GM13976 (cell line): ENCODE measurements around the gene AQP12B.

Experiments
- DNase-seq: peaks from one replicate; pipeline ENCODE4 v3.0.0; 2012; ENCODE audit warnings: low spot score
- in situ Hi-C: fragments of 300-500 bp; cut with MboI; formaldehyde crosslinking; loops from one replicate; pipeline ENCODE4 v1.12.0; 2022; ENCODE audit warnings: low sequenced_read_pairs, mixed read lengths, inconsistent platforms; ENCODE audit not compliant: unreplicated experiment
- TF ChIP-seq, protein P1 (sequence below): IDR thresholded peaks from 2 replicates; pipeline ENCODE4 v1.5.1; 2012; ENCODE audit warnings: borderline replicate concordance, mild to moderate bottlenecking; ENCODE audit not compliant: insufficient read depth; ENCODE audit errors: extremely low read depth, missing control alignments, control extremely low read depth

The AQP12B gene

DNA sequence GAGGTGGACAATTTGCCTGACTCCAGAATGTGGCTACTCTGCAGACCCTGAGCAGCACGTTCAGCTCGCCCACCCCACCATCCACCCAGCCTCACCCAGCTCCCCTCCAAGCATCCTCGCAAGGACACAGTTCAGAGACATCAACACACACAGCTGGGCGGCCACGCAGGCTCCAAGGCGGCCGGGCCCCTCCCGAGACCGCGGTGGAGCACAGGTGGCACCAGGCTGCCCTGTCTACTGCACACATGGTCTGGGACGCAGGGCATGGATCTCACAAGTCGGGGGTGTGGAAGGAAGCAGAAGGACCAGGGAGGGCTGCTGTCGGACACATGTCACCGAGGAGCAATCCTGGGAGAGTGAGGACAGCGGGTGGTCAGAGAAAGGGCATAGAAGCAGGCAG, 45.2 kb upstream of the AQP12B start:
- TF ChIP-seq, protein P1, sequence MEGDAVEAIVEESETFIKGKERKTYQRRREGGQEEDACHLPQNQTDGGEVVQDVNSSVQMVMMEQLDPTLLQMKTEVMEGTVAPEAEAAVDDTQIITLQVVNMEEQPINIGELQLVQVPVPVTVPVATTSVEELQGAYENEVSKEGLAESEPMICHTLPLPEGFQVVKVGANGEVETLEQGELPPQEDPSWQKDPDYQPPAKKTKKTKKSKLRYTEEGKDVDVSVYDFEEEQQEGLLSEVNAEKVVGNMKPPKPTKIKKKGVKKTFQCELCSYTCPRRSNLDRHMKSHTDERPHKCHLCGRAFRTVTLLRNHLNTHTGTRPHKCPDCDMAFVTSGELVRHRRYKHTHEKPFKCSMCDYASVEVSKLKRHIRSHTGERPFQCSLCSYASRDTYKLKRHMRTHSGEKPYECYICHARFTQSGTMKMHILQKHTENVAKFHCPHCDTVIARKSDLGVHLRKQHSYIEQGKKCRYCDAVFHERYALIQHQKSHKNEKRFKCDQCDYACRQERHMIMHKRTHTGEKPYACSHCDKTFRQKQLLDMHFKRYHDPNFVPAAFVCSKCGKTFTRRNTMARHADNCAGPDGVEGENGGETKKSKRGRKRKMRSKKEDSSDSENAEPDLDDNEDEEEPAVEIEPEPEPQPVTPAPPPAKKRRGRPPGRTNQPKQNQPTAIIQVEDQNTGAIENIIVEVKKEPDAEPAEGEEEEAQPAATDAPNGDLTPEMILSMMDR = no peak
- DNase-seq = no peak
- in situ Hi-C loops = no loop called here

DNA sequence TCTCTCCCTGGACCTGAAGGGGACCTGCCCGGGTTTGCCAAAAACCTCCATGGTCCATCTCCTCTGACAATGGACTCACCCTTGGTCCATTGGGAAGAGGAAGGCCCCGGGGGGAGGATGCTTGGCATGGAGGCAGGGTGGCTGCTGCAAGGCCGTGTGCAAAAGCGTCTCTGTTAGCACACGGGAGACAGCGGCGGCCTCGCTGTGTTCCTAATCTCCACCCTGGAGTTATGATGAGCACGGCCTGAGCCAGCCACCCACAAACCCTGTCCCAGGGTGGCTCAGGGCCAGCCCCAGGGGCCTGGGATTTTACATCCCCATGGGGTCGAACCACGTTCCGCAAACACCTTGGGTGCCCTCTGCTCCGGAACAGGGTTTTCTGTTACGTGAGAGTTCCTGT, 44.8 kb upstream of the AQP12B start:
- no peak for DNase-seq
- in situ Hi-C loops = no loop called here
- TF ChIP-seq, protein P1 = no peak

- no peak for DNase-seq
- TF ChIP-seq, protein P1 = no peak
- in situ Hi-C loops = no loop called here
These were observed 44.2 kb upstream of the AQP12B start for GRCh38 chr2:240726876-240727275.

DNA sequence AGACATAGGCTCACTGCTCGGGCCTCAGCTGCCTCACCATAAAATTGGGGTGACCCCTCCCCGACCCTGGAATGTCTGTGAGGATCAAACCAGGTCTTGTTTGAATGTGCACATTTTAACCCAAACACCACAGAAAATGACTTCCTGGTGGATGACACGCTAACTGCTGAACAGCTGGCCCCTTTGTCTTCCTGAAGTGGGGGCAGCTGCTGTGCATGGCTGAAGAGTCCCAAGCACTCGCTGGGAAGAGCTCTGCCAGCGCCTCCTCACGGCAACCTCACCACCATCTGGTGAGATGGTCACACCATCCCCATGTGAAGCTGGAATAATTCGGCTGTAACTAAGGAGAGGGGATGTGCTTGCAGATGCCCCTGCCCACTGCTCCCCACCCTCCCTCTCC, 43.0 kb upstream of the AQP12B start:
- TF ChIP-seq, protein P1 = no peak
- no peak for DNase-seq
- in situ Hi-C loops = no loop called here

- no peak for DNase-seq
- in situ Hi-C loops = no loop called here
- TF ChIP-seq, protein P1 = no peak
These were observed 42.6 kb upstream of the AQP12B start for GRCh38 chr2:240725266-240725665.

- DNase-seq = no peak
- in situ Hi-C loops = loop anchor here (25.0 kb wide), 1 partner anchor 212 kb away; no protein-coding TSS in a partner anchor
- TF ChIP-seq, protein P1 = no peak
These were observed 41.7 kb upstream of the AQP12B start for GRCh38 chr2:240724431-240724830.

DNA sequence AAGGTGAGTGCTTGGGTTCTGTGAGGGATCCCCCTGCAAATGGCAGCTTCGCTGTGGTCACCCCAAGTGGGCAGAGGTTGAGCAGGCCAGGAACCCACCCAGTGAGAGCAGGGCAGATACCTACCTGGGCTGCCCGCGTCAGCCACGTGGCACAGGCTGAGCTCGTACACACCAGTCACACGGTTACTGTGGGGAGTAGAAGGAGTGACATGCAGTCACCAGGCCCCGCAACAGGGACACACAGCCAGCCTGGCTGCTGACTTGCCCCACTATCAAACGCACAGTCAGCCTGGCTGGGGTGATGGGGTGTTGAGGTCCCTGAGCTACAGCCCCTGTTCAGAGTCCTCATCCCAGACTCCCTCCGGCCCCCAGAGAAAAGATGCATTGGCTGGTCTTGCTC, 41.2 kb upstream of the AQP12B start:
- TF ChIP-seq, protein P1 = no peak
- in situ Hi-C loops = loop anchor here (25.0 kb wide), 1 partner anchor 212 kb away; no protein-coding TSS in a partner anchor
- no peak for DNase-seq
